ENCODE data around the gene MRPL49. TPM values are rescaled to one million over a fixed set of nuclear protein-coding genes. Genes with fewer than 3 reads are reported as not detected.

The MRPL49 gene
- total RNA-seq, 4 donors from 2014 or later: 70.9 to 112 (median 91.6) TPM

DNA sequence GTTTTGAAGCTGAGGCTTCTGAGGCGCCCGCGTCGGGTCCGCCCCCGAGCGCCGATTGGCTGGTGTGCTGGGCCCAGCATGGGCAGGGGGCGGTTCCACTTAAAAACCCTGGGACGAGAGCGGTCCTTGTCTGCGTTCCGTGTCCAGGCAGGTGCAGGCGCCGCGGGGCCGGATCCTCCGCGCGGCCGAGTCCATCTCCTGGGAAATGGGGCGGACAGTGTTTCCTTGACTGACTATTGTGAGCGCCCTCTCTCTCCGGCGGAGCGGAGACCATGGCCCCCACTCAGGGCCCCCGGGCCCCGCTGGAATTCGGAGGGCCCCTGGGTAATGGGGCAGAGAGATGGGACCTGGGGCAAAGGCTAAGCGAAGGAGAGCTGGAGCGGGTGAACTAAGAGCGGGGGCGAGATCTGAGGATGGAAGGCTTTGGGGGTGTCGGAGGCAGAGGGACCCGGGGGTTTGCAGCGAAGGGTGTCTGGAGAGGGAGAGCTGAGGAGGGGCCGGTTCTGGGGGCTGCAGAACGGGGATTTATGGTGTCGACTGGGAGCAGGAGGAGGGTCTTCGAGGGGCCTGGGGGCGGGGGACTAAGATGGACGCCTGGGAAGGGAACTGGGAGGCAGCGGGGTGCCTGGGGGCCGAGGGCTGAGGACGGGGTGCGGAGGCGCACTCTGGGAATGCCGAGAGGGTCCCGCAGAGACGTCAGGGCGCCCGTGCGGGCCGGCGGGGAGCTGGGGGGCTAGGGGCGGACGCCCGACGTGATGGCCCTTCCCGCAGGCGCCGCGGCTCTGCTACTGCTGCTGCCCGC is 10.2 kb upstream of the MRPL49 start, which contains the start of gene TM7SF2:
TM7SF2 (plus strand) TSS at position 129 of the 802 bp plus-strand sequence; CDS start at position 273, 144 bp downstream.
- H3K36me3 ChIP-seq: peaks cover 14 to 22% of the 10 kb centered on the region in 2 donors
- WGBS, 2 donors: 1 to 2% methylated on average over 13 to 17 of the region's 64 CpGs
- TF ChIP-seq, protein P1, sequence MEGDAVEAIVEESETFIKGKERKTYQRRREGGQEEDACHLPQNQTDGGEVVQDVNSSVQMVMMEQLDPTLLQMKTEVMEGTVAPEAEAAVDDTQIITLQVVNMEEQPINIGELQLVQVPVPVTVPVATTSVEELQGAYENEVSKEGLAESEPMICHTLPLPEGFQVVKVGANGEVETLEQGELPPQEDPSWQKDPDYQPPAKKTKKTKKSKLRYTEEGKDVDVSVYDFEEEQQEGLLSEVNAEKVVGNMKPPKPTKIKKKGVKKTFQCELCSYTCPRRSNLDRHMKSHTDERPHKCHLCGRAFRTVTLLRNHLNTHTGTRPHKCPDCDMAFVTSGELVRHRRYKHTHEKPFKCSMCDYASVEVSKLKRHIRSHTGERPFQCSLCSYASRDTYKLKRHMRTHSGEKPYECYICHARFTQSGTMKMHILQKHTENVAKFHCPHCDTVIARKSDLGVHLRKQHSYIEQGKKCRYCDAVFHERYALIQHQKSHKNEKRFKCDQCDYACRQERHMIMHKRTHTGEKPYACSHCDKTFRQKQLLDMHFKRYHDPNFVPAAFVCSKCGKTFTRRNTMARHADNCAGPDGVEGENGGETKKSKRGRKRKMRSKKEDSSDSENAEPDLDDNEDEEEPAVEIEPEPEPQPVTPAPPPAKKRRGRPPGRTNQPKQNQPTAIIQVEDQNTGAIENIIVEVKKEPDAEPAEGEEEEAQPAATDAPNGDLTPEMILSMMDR (IDR thresholded peaks at IDR 0.05): no peak
- peak; percentile 45 to 94 for TF ChIP-seq POLR2A (IDR thresholded peaks at IDR 0.05)
- DNase-seq: peak; percentile 99
- H3K4me1 ChIP-seq: peaks cover 37 to 43% of the 10 kb centered on the region in 2 donors
- peak within 1 kb of the TSS in 2 of 3 donors; percentile 24 to 45 for H3K4me3 ChIP-seq (replicated peaks in 1 of 3)
- intact Hi-C loops (cut with DNase I): loop anchor here (5.0 to 10.0 kb wide), 3 partner anchors 70 to 197 kb away; partner anchors contain the start of genes ARL2, ATG2A and CAPN1
- peak within 1 kb of the TSS; percentile 39 to 74 (median 62) for H3K27ac ChIP-seq
- no peaks in the 10 kb centered on the region for H3K27me3 ChIP-seq
- H3K9me3 ChIP-seq: no peaks in the 10 kb centered on the region

- H3K36me3 ChIP-seq: peaks cover 12 to 21% of the 10 kb centered on the region in 2 donors
- H3K27ac ChIP-seq: peak overlapping the region; percentile 39 to 74 (median 62)
- WGBS, 2 donors: 1 to 6% methylated on average over 7 to 31 of the region's 57 CpGs
- H3K9me3 ChIP-seq: no peaks in the 10 kb centered on the region
- peaks cover 37 to 43% of the 10 kb centered on the region in 2 donors for H3K4me1 ChIP-seq
- peak; percentile 69 to 76 for DNase-seq
- H3K4me3 ChIP-seq (replicated peaks in 1 of 3): peak overlapping the region in 2 of 3 donors; percentile 24 to 45
- TF ChIP-seq, protein P1 (IDR thresholded peaks at IDR 0.05): peak; percentile 51 to 95 (median 90)
- peak in 1 of 2 donors; percentile 23 for TF ChIP-seq POLR2A (IDR thresholded peaks at IDR 0.05)
- intact Hi-C loops (cut with DNase I): loop anchor here (5.0 to 10.0 kb wide), 3 partner anchors 70 to 198 kb away; partner anchors contain the start of genes ARL2, ATG2A and CAPN1
- H3K27me3 ChIP-seq: no peaks in the 10 kb centered on the region
Observed at GRCh38 chr11:65112546-65113360, 9.4 kb upstream of the MRPL49 start.

- Histone ChIP-seq H3K27ac (peak overlapping the region; percentile 39 to 74 (median 62)), H3K36me3 (peaks cover 6 to 15% of the 10 kb centered on the region in 2 donors), H3K9me3 (no peaks in the 10 kb centered on the region), H3K4me3 (replicated peaks in 1 of 3) (no peak overlapping the region), H3K4me1 (peaks cover 37 to 48% of the 10 kb centered on the region in 2 donors), H3K27me3 (no peaks in the 10 kb centered on the region)
- TF ChIP-seq POLR2A (IDR thresholded peaks at IDR 0.05): no peak
- TF ChIP-seq, protein P1 (IDR thresholded peaks at IDR 0.05): no peak
- 10 to 24% methylated on average over 14 of the region's 14 CpGs for whole genome bisulfite sequencing, 2 donors
- DNase-seq: peak; percentile 83 to 87
- intact Hi-C loops (cut with DNase I): loop anchor here (5.0 to 10.0 kb wide), 3 partner anchors 69 to 199 kb away; partner anchors contain the start of genes ARL2, ATG2A and CAPN1
Observed at GRCh38 chr11:65113361-65113756, 8.8 kb upstream of the MRPL49 start.

GRCh38 chr11:65113839-65114238 is 8.3 kb upstream of the MRPL49 start:
- Histone ChIP-seq H3K36me3 (peaks cover 3 to 10% of the 10 kb centered on the region in 2 donors), H3K27ac (peak overlapping the region in 2 of 3 donors; percentile 39 to 74), H3K27me3 (no peaks in the 10 kb centered on the region), H3K9me3 (no peaks in the 10 kb centered on the region), H3K4me3 (replicated peaks in 1 of 3) (no peak overlapping the region), H3K4me1 (peaks cover 37 to 48% of the 10 kb centered on the region in 2 donors)
- WGBS, 2 donors: 41 to 50% methylated on average over 6 of the region's 6 CpGs
- intact Hi-C loops (cut with DNase I): loop anchor here (5.0 to 10.0 kb wide), 3 partner anchors 68 to 199 kb away; partner anchors contain the start of genes ARL2, ATG2A and CAPN1
- DNase-seq: peak in 1 of 2 donors; percentile 19
- TF ChIP-seq, protein P1 (IDR thresholded peaks at IDR 0.05): no peak
- no peak for TF ChIP-seq POLR2A (IDR thresholded peaks at IDR 0.05)
